Thyroid gland (tissue), 4 donors: ENCODE results near the gene FANCB. TPM values are rescaled to one million over a fixed set of nuclear protein-coding genes. Genes with fewer than 3 reads are reported as not detected.

Experiments used
- DNase-seq, 2 donors: peaks; one replicate each; pipeline ENCODE4 v3.0.0-alpha.2; 2019
- H3K27ac ChIP-seq, 3 donors: fragments of 200-600 bp; sonication (generic); 1 replicate in 2 of 3; 2 replicates in 1 of 3; pipeline ENCODE4 v1.5.1; 2016 to 2019; ENCODE audit warnings: mild to moderate bottlenecking in 1 of 3, moderate library complexity in 1 of 3
- H3K27me3 ChIP-seq: fragments of 200-600 bp; sonication (generic); one replicate; pipeline ENCODE4 v1.5.1; 2019
- H3K36me3 ChIP-seq, 2 donors: fragments of 200-600 bp; sonication (generic); one replicate each; pipeline ENCODE4 v1.5.1; 2016 to 2019
- H3K4me1 ChIP-seq, 2 donors: fragments of 200-600 bp; sonication (generic); one replicate each; pipeline ENCODE4 v1.5.1; 2017 to 2019
- H3K4me3 ChIP-seq, 3 donors: fragments of 200-600 bp; sonication (generic); replicated peaks in 1 of 3; 1 replicate in 2 of 3; 2 replicates in 1 of 3; pipeline ENCODE4 v1.5.1; 2016; ENCODE audit warnings: mild to moderate bottlenecking in 1 of 3
- H3K9me3 ChIP-seq: fragments of 200-600 bp; sonication (generic); one replicate; pipeline ENCODE4 v1.5.1; 2017
- CTCF ChIP-seq, 6 experiments: fragments of 200-600 bp in 3 of 6; fragments of 450-650 bp in 3 of 6; sonication (generic) in 3 of 6; IDR thresholded peaks; one replicate each; pipeline ENCODE4 v1.5.1; 2016 to 2019; ENCODE audit warnings: antibody characterized with exemption in 6 of 6, mild to moderate bottlenecking in 2 of 6, inconsistent platforms in 1 of 6, moderate library complexity in 1 of 6
- POLR2A ChIP-seq, 2 donors: fragments of 450-650 bp; IDR thresholded peaks; one replicate each; pipeline ENCODE4 v1.6.1; 2017; ENCODE audit warnings: antibody characterized with exemption in 2 of 2, mild to moderate bottlenecking in 2 of 2, moderate library complexity in 1 of 2
- WGBS, 2 donors: methylation state at CpG; one replicate each; pipeline ENCODE4 v1.1.5; 2017; 5-methylcytosine and 5-hydroxymethylcytosine counted together
- intact Hi-C: fragments of 100-400 bp; cut with DNase I; formaldehyde crosslinking; loops from one replicate; pipeline ENCODE4 v1.15.1; 2023
- total RNA-seq, 4 donors: library from RNA; depleted of rRNA; stranded (reverse); fragments of >200 nt; gene quantifications; one replicate each; pipeline ENCODE4 v1.2.3, GENCODE V29; 2016

Gene FANCB
- total RNA-seq, 4 donors from 2014 or later = 0.71 to 2.2 (median 1.6) TPM

GRCh38 chrX:14832586-14832985 lies 40.3 kb downstream of the FANCB start:
- H3K4me3 ChIP-seq = no peak overlapping the region
- H3K9me3 ChIP-seq = no peaks in the 10 kb centered on the region
- H3K27ac ChIP-seq = no peak overlapping the region
- no peak for DNase-seq
- intact Hi-C loops = no loop called here
- H3K27me3 ChIP-seq = no peaks in the 10 kb centered on the region
- no peaks in the 10 kb centered on the region for H3K36me3 ChIP-seq
- TF ChIP-seq CTCF (IDR thresholded peaks at IDR 0.05) (no peak), POLR2A (IDR thresholded peaks at IDR 0.05) (no peak)
- no peaks in the 10 kb centered on the region for H3K4me1 ChIP-seq

GRCh38 chrX:14832151-14832550 lies 40.7 kb downstream of the FANCB start:
- 88 to 95% methylated on average over 2 of the region's 2 CpGs for WGBS, 2 donors

GRCh38 chrX:14829643-14830042 lies 43.2 kb downstream of the FANCB start:
- H3K27me3 ChIP-seq = no peaks in the 10 kb centered on the region
- H3K27ac ChIP-seq = no peak overlapping the region
- no peak for TF ChIP-seq POLR2A (IDR thresholded peaks at IDR 0.05)
- TF ChIP-seq CTCF (IDR thresholded peaks at IDR 0.05) = peak in 1 of 6 experiments; percentile 22
- intact Hi-C loops = no loop called here
- no peaks in the 10 kb centered on the region for H3K9me3 ChIP-seq
- H3K4me1 ChIP-seq = no peaks in the 10 kb centered on the region
- no peak for DNase-seq
- 24 to 32% methylated on average over 2 of the region's 2 CpGs for WGBS, 2 donors
- no peak overlapping the region for H3K4me3 ChIP-seq
- H3K36me3 ChIP-seq = no peaks in the 10 kb centered on the region

More at GRCh38 chrX:14832151-14832550, 40.7 kb downstream of the FANCB start:
- DNase-seq = no peak
- no peaks in the 10 kb centered on the region for H3K27me3 ChIP-seq
- no peak overlapping the region for H3K4me3 ChIP-seq
- H3K9me3 ChIP-seq = no peaks in the 10 kb centered on the region
- H3K36me3 ChIP-seq = no peaks in the 10 kb centered on the region
- H3K27ac ChIP-seq = no peak overlapping the region
- H3K4me1 ChIP-seq = no peaks in the 10 kb centered on the region
- TF ChIP-seq CTCF (IDR thresholded peaks at IDR 0.05) (no peak), POLR2A (IDR thresholded peaks at IDR 0.05) (no peak)
- intact Hi-C loops = no loop called here

- no peak for TF ChIP-seq CTCF (IDR thresholded peaks at IDR 0.05)
- no peak for TF ChIP-seq POLR2A (IDR thresholded peaks at IDR 0.05)
- Histone ChIP-seq H3K27me3 (no peaks in the 10 kb centered on the region), H3K4me3 (no peak overlapping the region), H3K27ac (no peak overlapping the region), H3K9me3 (no peaks in the 10 kb centered on the region), H3K4me1 (no peaks in the 10 kb centered on the region), H3K36me3 (no peaks in the 10 kb centered on the region)
- DNase-seq = no peak
- 56 to 68% methylated on average over 3 of the region's 3 CpGs for WGBS, 2 donors
- intact Hi-C loops = no loop called here
These were observed 46.5 kb downstream of the FANCB start for GRCh38 chrX:14826319-14826718.

- Histone ChIP-seq H3K4me1 (no peaks in the 10 kb centered on the region), H3K27ac (no peak overlapping the region), H3K36me3 (no peaks in the 10 kb centered on the region), H3K27me3 (no peaks in the 10 kb centered on the region), H3K4me3 (no peak overlapping the region), H3K9me3 (no peaks in the 10 kb centered on the region)
- intact Hi-C loops = no loop called here
- no peak for DNase-seq
- TF ChIP-seq CTCF (IDR thresholded peaks at IDR 0.05) (no peak), POLR2A (IDR thresholded peaks at IDR 0.05) (no peak)
These were observed 47.0 kb downstream of the FANCB start for GRCh38 chrX:14825851-14826250.
